GM19099 (cell line): ENCODE data around the gene NIN.

Experiments
- POLR2A ChIP-seq: IDR thresholded peaks from 3 replicates; pipeline ENCODE4 v1.6.1; 2011; ENCODE audit warnings: low read depth; ENCODE audit not compliant: insufficient read length; ENCODE audit errors: extremely low read depth

The NIN gene

DNA sequence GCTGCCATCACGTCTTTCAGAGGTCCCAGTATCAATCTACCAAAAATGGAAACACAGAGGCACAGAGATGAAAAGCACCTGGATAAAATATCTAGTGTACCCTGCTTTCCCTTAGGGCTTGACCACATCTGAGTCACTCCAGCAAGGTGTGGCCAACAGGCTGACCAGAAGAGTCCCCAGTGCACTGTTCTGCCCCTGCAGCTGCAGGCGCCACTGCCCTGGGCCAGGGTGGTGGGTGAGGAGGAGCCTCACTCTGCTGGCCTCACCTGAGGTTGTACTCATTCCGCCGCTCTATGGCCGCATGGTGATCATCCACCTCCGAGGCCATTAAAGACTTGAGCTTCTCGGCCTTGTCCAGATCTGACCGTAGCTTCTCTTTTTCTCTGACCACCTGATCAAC is 60.4 kb downstream of the NIN start:
- TF ChIP-seq POLR2A: no peak

DNA sequence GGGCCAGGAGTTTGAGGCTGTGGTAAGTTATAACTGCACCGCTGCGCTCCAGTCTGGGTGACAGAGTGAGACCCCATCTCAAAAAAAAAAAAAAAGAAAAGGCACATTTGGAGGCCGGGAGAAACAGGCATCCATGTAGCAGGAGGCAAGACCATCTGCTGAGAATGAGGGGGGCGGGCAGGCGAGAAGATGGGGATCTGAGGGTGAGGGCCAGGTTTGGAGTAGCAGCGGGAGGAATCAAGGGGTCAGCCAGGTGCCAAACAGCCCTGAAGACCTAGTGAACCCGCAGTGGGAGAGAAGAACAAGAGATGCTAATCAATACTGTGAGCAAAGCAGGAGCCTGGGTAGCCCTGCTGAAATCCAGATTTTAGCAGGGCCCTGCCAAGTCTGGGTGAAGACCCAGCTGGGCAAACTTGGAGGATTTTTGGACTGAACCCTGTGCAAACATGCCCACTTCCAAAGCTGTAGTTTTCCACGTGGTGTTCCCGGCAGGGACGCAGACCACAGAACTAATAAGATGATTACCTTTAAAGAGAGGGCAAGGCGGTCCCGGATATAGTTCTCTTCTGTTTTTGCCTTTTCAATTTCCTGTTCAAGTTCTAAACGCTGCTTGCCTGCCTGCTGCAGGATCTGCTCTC is 61.0 kb downstream of the NIN start:
- TF ChIP-seq POLR2A: no peak

DNA sequence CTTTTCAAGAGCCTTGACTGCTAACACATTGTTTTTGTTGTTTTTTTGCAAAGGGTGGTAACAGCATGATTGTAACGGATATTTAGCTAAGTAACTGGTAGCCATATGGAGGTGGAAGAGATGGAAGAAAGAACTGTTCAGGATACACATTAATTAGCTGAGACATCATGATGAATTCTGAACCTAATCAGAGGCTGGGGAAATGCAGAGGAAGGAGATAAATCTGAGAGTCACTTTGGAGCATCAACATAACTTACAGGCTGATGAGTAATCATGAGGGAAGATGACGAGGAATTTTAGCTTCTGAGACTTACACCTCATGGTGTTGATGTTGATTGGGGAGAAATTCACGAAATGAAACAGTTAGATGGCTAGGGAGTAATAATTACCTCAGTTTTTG is 62.3 kb downstream of the NIN start:
- TF ChIP-seq POLR2A: no peak

DNA sequence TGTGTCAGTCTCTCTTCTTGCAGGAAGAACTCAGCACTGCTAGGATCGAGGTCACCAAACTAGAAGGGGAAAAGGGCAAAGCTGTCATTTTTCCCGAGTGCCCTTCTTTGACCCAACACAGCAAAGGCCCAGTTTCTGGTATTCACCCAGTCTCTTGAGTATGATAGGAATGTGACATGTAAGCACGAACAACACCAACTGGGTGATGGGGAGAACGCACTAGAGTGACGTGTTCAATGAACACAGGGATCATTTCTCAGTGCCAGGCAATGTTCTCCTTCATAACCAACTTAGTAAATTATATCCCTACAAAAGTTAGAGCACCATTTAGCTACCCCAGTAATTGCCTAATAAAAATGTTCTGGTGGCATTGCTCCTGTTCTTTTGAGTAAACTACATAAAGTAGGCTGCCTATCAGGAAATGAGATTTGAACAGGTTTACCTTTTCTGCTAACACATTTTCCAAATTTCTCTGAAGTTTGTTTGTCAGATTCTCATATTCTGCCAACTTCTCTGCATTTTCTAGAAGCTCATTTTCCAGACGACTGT is 64.5 kb downstream of the NIN start:
- no peak for TF ChIP-seq POLR2A

DNA sequence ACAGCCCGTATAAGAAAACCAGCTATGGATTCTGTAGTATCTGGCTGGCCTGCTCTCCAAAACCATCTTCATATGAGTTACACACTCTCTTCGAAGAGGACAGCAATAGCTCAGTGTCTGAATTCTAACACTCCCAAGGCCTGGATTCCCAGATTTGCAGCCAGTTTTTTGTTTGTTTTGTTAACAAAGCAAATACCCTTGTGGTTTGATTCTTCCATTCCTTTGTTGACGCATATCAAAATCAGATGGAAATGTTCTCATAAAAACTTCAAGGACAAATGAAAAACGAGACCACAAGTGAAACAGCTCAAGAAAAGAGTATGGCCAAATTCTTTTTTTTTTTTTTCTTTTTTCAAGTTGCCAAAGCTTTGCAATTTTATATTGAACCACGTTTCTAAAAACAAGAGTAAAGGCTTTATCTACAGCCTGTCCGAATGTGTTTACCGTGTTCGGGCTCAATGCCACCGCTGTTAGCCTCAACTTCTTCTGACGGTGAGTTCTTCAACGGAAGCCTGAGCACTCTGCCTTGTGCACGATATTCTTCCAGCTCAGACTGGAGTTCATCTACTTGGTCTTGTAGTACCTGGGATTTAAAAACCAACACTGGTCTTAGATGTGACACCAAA is 67.5 kb downstream of the NIN start:
- no peak for TF ChIP-seq POLR2A

DNA sequence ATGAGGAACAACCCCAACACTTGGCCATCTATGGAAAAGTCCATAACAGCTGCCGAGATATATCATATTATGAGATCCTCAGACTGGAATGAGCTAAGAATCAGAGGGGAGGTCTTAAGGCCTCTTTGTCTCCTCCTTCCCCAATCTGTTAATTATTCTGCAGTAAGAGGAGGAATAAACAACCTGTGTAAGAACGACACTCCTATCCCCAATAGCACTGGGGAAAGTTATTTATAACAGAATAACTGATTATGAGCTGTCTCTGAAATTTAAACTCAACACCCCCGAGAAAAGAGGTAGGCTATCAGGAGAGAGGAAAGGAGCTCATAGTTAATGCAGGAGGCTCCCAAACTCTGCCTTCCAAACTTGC is 68.0 kb downstream of the NIN start:
- TF ChIP-seq POLR2A: no peak

DNA sequence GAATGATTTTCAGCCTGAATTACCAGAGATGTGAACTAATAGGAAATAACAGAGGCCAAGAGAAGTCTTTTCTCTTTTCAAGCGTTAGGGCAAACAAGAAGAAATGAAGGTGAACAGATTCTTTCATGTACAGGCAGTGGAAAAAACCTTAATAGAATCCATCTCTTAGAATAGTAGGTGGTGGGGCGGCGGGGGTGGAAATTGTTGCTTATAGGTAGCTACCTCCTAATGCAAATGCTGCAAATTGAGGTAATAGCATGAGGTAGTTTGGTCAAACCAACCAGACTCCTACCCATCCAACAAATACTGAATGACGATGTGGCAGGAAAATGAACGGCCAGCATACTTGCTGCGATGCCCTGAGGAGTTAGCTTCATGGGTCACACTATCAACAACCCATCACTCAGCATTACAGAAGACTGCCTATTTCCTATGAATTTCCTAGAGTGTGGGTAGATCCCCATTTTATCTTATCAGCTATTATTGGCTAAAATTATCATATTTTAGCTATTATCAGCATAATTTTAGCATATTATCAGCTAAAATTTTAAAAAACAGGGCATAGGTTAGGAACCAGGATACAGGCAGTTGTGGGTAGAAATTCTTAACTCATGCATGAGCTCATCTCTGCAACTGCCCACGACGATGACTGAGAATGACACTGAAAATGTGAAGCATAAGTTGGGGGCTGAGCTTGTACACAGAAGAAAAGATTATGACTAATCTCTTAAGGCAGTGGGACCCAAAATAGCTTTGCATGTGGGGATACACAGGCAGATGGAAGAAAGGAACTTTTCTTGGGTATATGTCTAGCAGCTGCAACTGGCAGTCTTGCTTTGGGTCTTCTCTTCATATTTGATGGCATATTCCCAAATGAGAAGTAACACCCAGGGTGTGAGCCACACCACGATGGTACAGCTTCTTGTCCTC is 68.7 kb downstream of the NIN start:
- no peak for TF ChIP-seq POLR2A

DNA sequence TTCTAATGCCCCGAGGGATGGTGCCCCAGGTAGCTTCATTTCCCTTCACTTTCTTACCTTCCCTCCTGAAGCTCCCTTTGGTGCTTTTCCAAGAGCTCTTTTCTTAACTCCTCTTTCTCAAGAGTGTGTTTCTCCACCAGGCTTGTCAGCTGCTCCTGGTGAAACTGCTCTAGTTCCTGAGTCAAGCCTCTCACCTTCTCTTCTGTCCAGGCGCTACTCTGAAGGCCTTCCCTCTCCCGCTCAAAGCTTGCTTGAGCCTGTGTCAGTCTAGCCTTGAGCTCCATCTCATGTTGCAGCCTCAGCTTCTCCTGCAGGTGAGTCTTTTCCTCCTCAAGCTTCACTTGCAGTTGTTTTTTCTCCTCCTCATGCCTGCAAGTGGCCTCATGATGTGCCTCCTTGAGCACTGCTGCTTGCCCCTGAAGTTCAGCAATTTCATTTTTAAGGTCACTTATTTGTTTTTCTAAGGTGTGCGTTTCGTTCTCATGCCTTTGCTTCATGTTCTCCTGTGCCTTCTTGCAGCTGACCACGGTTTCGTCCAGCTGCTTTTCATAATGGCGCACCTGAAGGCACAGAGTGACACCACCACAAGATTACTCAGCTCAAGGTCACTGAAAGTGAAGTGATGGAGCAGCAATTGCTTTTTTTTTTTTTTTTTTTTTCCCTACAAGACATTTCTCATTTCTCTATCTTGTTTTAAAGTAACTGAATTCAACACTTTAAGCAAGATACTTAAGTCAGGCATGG is 71.0 kb downstream of the NIN start:
- TF ChIP-seq POLR2A: no peak

DNA sequence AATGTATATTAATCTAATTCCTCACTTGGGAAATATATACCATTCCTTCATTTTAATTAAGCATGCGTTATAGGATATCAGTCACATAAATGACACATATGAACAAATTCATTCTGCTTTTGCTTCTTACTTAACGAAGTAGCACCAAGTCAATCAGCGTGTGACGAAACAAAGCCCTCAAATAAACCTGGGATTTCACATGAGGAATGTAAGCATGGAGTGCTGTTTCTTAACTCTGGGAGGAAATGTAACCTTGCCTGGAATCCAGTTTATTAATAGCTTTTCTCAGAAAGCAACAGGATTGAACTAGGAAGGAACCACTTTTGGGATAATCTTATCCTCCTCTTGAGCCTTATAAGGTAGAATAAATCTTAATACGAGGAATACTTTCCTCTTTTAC is 72.0 kb downstream of the NIN start:
- no peak for TF ChIP-seq POLR2A

DNA sequence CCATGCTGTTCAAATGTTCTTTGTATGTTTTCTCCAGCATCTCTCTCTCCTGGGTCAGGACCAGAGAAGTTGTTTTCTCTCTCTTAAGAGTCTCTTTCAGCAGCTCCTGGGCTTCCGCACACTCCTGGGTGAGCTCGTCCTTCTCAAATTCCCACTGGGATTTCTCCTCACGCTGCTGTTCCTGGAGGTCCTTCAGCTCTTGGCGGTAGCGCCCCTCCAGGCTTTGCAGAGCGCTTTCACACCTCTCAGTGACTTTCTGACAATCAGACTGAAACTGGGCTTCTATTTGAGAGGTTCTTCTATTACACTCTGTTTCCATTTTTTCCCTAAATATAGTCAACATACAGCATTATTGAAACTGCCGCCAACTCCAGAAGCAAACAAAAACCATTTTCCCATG is 72.7 kb downstream of the NIN start:
- TF ChIP-seq POLR2A: no peak

DNA sequence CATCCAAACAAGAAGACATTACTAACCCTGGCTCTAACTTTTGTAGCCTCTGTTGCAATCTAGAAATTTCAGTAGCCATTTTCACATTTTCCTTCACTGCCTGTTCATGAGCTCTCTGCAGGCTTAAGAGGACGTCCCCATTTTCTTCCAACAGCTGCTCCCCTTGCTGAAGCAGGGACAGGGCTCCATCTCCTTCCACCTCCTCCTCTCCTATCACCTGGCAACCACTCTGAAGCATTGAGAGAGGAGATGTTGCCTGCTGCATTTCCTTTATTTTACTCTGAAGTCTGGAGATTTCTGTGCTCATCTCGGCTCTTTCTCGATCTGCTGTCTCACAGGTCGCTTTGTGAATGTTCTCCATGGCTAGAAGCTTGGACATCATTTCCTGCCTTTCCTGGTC is 73.3 kb downstream of the NIN start:
- no peak for TF ChIP-seq POLR2A

DNA sequence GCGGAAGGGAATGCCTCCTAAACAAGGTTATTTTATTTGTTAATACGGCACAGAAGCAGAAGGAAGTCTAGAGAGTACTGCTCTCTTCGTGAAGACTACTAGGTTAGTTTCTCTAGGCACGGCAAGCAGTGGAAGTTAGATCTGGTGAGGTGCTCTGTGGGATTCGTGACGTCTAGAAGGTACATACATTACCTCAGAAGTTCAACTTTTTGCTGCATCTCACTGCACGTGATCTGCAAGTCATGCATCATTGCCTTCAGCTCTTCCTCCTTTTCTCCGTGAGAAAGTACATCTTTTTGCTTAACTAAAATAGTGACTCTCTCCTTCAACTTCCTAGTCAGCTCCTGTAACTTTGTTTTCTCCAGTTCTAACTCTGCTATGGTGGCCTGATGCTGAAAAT is 74.7 kb downstream of the NIN start:
- no peak for TF ChIP-seq POLR2A

DNA sequence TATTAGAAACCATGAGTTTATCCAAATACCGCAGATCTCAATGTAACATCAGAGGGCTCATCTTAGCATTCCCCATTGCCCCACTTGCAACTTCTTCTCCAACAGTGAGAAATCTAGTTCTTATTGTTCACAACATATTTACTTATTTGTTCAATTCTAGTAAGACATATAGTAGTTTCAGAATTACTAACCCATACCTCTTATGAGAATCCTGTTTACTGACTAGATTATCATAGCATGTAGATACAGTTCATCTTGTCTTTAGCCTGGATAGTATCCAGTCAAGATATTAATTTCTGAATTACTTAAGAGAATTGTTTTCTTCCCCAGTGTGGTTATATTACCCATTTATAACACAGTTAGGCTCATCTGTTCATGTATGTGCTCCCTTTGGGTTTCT is 80.6 kb downstream of the NIN start:
- TF ChIP-seq POLR2A: no peak

DNA sequence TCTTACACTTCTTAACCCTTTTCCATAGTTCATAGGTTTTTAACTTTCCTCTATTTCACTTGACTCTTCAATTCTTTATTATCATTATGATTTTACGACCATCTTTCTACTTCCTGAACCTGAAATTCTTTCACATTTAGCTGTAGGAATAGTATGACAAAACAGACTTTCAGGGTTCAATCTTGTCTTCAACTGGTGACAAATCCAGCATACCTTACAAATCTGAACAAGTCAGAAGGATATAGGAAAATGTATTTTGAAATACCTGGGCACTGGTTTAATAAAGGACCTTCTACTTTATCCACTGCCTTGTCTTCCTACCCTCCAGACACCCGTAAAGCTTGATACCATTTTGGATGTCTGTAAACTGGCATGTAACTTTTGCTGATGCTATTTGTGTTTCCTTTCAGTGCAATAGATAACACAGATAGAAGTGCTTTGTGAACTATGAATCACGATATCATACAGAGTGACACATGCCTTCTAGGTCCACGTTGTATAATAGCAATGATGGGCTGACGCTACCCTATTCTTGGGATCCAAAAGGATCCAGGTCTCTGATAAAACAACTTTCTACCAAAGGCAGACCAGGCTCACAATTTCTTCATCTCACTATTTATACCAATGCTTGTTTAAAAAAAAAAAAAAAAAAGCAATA is 85.4 kb downstream of the NIN start:
- TF ChIP-seq POLR2A: no peak
